Measurements from ENCODE around the gene CCDC88C.

- no peak for TF ChIP-seq REST (IDR thresholded peaks at IDR 0.05; ENCODE audit: insufficient read depth in 1 of 2, low read depth in 2 of 2, low read length in 1 of 2)
- TF ChIP-seq CTCF (IDR thresholded peaks at IDR 0.05): no peak
- no peak for TF ChIP-seq SIN3A (IDR thresholded peaks at IDR 0.05; ENCODE audit: borderline replicate concordance, insufficient read depth, low read depth, low read length)
- TF ChIP-seq TCF7L2 (IDR thresholded peaks at IDR 0.05; ENCODE audit: low read depth, low read length): no peak
Observed at GRCh38 chr14:91232603-91233002, 185.0 kb downstream of the CCDC88C start.
